Glomerular visceral epithelial cell (primary cell): ENCODE data around the gene FAM78B.

Experiments
- DNase-seq: peaks from one replicate; pipeline ENCODE4 v3.0.0-alpha.2; 2016; ENCODE audit errors: extremely low spot score

The FAM78B gene

GRCh38 chr1:166164995-166165660, 1.7 kb downstream of the FAM78B start:
- no peak for DNase-seq

- DNase-seq, result no peak
Measured at GRCh38 chr1:166164646-166164994, 2.2 kb downstream of the FAM78B start.

GRCh38 chr1:166159656-166160055, 7.1 kb downstream of the FAM78B start:
- DNase-seq, result no peak

GRCh38 chr1:166156674-166157073, 10.1 kb downstream of the FAM78B start:
- DNase-seq, result no peak

GRCh38 chr1:166155108-166155507, 11.7 kb downstream of the FAM78B start:
- DNase-seq, result no peak

- DNase-seq, result no peak
Measured at GRCh38 chr1:166153525-166154314, 13.1 kb downstream of the FAM78B start.

GRCh38 chr1:166152978-166153377, 13.8 kb downstream of the FAM78B start:
- no peak for DNase-seq

- no peak for DNase-seq
Measured at GRCh38 chr1:166151804-166152203, 15.0 kb downstream of the FAM78B start.

GRCh38 chr1:166145499-166145898, 21.3 kb downstream of the FAM78B start:
- no peak for DNase-seq

GRCh38 chr1:166141969-166142368, 24.8 kb downstream of the FAM78B start:
- DNase-seq, result no peak

- no peak for DNase-seq
Measured at GRCh38 chr1:166140251-166140650, 26.6 kb downstream of the FAM78B start.

GRCh38 chr1:166139735-166140134, 27.1 kb downstream of the FAM78B start:
- no peak for DNase-seq

GRCh38 chr1:166136699-166137401, 30.0 kb downstream of the FAM78B start:
- no peak for DNase-seq

GRCh38 chr1:166136222-166136621, 30.6 kb downstream of the FAM78B start:
- DNase-seq, result no peak

- DNase-seq, result no peak
Measured at GRCh38 chr1:166133857-166134256, 32.9 kb downstream of the FAM78B start.

- no peak for DNase-seq
Measured at GRCh38 chr1:166133276-166133841, 33.4 kb downstream of the FAM78B start.

- DNase-seq, result no peak
Measured at GRCh38 chr1:166132496-166132895, 34.3 kb downstream of the FAM78B start.

GRCh38 chr1:166129006-166129405, 37.8 kb downstream of the FAM78B start:
- no peak for DNase-seq

GRCh38 chr1:166128195-166128594, 38.6 kb downstream of the FAM78B start:
- DNase-seq, result no peak

GRCh38 chr1:166127003-166127402, 39.8 kb downstream of the FAM78B start:
- no peak for DNase-seq

GRCh38 chr1:166122873-166123466, 43.8 kb downstream of the FAM78B start:
- DNase-seq, result no peak

- DNase-seq, result no peak
Measured at GRCh38 chr1:166121010-166121409, 45.8 kb downstream of the FAM78B start.
